ENCODE results near the gene ERCC6L2.

DNA sequence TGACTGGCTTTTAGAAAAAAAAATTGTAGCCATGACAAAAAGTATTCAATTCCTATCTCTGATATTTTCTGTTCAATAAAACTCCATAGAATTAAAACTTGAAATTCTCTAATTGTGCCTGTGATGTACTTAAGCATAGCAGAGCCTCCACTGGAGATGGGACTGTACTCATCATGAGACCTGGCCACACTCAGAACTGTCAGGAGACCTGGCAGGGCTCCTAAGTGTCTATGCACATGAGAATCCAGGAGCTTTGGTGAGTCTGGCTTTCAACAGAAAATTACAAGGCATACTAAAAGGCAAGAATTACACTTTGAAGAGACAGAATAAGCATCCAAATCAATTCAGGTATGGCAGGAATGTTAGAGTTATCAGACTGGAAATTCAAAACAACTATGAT lies 26.7 kb upstream of the ERCC6L2 start:
- TF ChIP-seq POLR2A (IDR thresholded peaks at IDR 0.05; ENCODE audit: low read length) (no peak), GATA1 (IDR thresholded peaks at IDR 0.05; ENCODE audit: low read depth, low read length) (no peak)
